Stimulated activated CD8-positive, alpha-beta memory T cell treated with anti-CD3 and anti-CD28 coated beads, Interleukin-12 subunit alpha, Interleukin-12 subunit beta, amount 100 ng/mL, for 24 hours (primary cell): Measurements from ENCODE around the gene NUBP2.

ENCODE experiments used
- DNase-seq: peaks from one replicate; pipeline ENCODE4 v3.0.0-alpha.2; 2020; ENCODE audit errors: extremely low read depth

The NUBP2 gene

GRCh38 chr16:1828645-1829410 is 46.1 kb downstream of the NUBP2 start:
- no peak for DNase-seq

GRCh38 chr16:1830213-1830612 is 47.5 kb downstream of the NUBP2 start:
- DNase-seq: no peak

GRCh38 chr16:1831186-1832075 is 48.7 kb downstream of the NUBP2 start:
- DNase-seq: no peak

- DNase-seq: no peak
Observed at GRCh38 chr16:1832838-1833454, 50.2 kb downstream of the NUBP2 start.

GRCh38 chr16:1834096-1834495 is 51.3 kb downstream of the NUBP2 start:
- DNase-seq: no peak
